Keratinocyte (primary cell): Measurements from ENCODE around the gene TPRN. TPM values are rescaled to one million over a fixed set of nuclear protein-coding genes. Genes with fewer than 3 reads are reported as not detected.

Experiments
- DNase-seq: peaks from one replicate; pipeline ENCODE4 v3.0.0-alpha.2; 2011; ENCODE audit warnings: low read depth, missing footprints, low spot score
- FAIRE-seq: peaks from 2 replicates; lab custom pipeline; 2011; peaks lifted over from hg19 to GRCh38; lab: Jason Lieb, UNC
- H2AFZ ChIP-seq: 2 replicates; pipeline ENCODE4 v1.6.0; 2012; ENCODE audit warnings: low read length, control low read depth, inconsistent platforms; ENCODE audit not compliant: control insufficient read depth
- H3K27ac ChIP-seq: 2 replicates; pipeline ENCODE4 v1.5.1; 2011; ENCODE audit warnings: low read length; ENCODE audit not compliant: control insufficient read depth, insufficient read depth
- H3K27me3 ChIP-seq: 3 replicates; pipeline ENCODE4 v1.6.0; 2011; ENCODE audit warnings: low read length; ENCODE audit not compliant: control insufficient read depth, insufficient read depth; ENCODE audit errors: extremely low read depth
- H3K36me3 ChIP-seq, 2 experiments: 2 replicates in 1 of 2; 3 replicates in 1 of 2; pipeline ENCODE4 v1.5.1; 2011; ENCODE audit warnings: low read length in 2 of 2, mild to moderate bottlenecking in 1 of 2; ENCODE audit not compliant: control insufficient read depth in 2 of 2, insufficient read depth in 2 of 2; ENCODE audit errors: extremely low read depth in 1 of 2
- H3K4me1 ChIP-seq: 3 replicates; pipeline ENCODE4 v1.5.1; 2011; ENCODE audit warnings: low read length; ENCODE audit not compliant: control insufficient read depth, insufficient read depth; ENCODE audit errors: extremely low read depth
- H3K4me2 ChIP-seq: 3 replicates; pipeline ENCODE4 v1.6.0; 2011; ENCODE audit warnings: low read depth, low read length; ENCODE audit not compliant: control insufficient read depth, insufficient read depth; ENCODE audit errors: extremely low read depth
- H3K4me3 ChIP-seq, 3 experiments: fragments of 200-600 bp in 1 of 3; sonication (generic) in 1 of 3; 2 replicates in 2 of 3; 3 replicates in 1 of 3; pipeline ENCODE4 v1.5.1; 2011 to 2016; ENCODE audit warnings: low read length in 3 of 3, mild to moderate bottlenecking in 3 of 3, control low read depth in 2 of 3, inconsistent platforms in 1 of 3, low read depth in 1 of 3, mixed read lengths in 1 of 3, mixed run types in 1 of 3, moderate library complexity in 1 of 3; ENCODE audit not compliant: control insufficient read depth in 2 of 3, insufficient read depth in 2 of 3; ENCODE audit errors: extremely low read depth in 1 of 3
- H3K79me2 ChIP-seq: 2 replicates; pipeline ENCODE4 v1.6.0; 2012; ENCODE audit warnings: low read length; ENCODE audit not compliant: control insufficient read depth, insufficient read depth
- H3K9ac ChIP-seq: 3 replicates; pipeline ENCODE4 v1.6.0; 2011; ENCODE audit warnings: low read length; ENCODE audit not compliant: control insufficient read depth, insufficient read depth; ENCODE audit errors: extremely low read depth
- H3K9me1 ChIP-seq: 3 replicates; pipeline ENCODE4 v1.6.0; 2011; ENCODE audit warnings: low read length; ENCODE audit not compliant: control insufficient read depth, insufficient read depth; ENCODE audit errors: extremely low read depth
- H3K9me3 ChIP-seq: 2 replicates; pipeline ENCODE4 v1.5.1; 2012; ENCODE audit warnings: low read depth, low read length; ENCODE audit not compliant: control insufficient read depth
- H4K20me1 ChIP-seq: 3 replicates; pipeline ENCODE4 v1.6.0; 2011; ENCODE audit warnings: low read length; ENCODE audit not compliant: control insufficient read depth, insufficient read depth; ENCODE audit errors: extremely low read depth
- EZH2 ChIP-seq: IDR thresholded peaks from one replicate; pipeline ENCODE4 v1.6.1; 2012; ENCODE audit warnings: inconsistent platforms, mild to moderate bottlenecking, low read length, moderate library complexity
- dilution Hi-C: fragments of 300-500 bp; cut with MboI; formaldehyde crosslinking; loops from one replicate; pipeline ENCODE4 v1.7.0; 2020; ENCODE audit warnings: low sequenced_read_pairs; ENCODE audit not compliant: extremely low pct_ligation_motif_present
- polyA plus RNA-seq, 5 experiments: library from polyadenylated mRNA; depleted of rRNA in 3 of 5; stranded (reverse) in 3 of 5; stranded (forward) in 1 of 5; unstranded in 1 of 5; fragments of >200 nt; gene quantifications; 1 replicate in 1 of 5; 2 replicates in 3 of 5; 3 replicates in 1 of 5; pipeline versions ENCODE4 v1.2.1 to v1.2.3, GENCODE V29; 2011 to 2012; ENCODE audit warnings: missing spikeins in 2 of 5, low read depth in 1 of 5, low replicate concordance in 1 of 5
- TF ChIP-seq, protein P1 (sequence below), 3 experiments: IDR thresholded peaks in 1 of 3; conservative IDR thresholded peaks in 1 of 3; optimal IDR thresholded peaks in 1 of 3; 2 replicates in 2 of 3; 3 replicates in 1 of 3; pipeline versions ENCODE3 to v1.5.1; 2011; ENCODE audit warnings: low read length in 3 of 3, mild to moderate bottlenecking in 3 of 3, moderate library complexity in 2 of 3, control low read depth in 1 of 3, inconsistent platforms in 1 of 3; ENCODE audit not compliant: insufficient read depth in 2 of 3; ENCODE audit errors: extremely low read depth in 1 of 3

TPRN gene
- polyA plus RNA-seq, 1 donor (not counting 4 experiments of a cell fraction or from before 2014, with no cell fraction given) = 1.1 TPM

DNA sequence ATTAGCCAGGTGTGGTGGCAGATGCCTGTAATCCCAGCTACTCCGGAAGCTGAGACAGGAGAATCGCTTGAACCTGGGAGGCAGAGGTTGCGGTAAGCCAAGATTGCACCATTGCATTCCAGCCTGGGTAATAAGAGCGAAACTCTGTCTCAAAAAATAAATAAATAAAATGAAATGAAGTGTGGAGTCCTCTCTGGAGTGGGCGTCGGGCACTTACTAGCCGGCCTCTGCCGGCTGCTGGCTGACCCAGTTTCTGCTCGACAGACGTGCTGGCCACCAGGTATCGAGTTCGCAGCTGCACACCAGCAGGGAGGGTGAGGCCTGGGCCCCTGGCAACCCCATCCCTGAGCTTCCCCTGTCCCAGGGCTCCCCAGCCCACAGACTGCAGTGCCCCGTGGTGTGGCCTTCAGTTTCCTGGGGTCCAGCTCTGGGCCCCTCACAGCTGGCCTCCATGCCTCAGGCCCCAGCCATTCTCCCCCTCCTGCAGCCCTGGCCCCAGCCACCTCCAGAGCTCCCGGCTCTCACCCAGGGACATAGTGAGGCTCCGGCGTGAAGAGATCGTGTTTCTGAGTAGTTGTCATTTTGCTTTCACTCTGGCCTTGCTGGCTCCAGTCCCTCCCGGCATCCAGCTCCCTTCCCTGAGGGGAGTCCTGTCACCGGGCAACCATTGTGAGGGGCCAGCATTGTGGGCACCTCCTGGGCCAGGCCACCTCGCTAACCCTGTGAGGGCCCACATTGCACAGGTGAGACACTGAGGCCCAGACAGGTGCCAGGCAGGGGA is 46.8 kb upstream of the TPRN start:
- H3K36me3 ChIP-seq = peaks cover 7 to 14% of the 10 kb centered on the region in 2 experiments
- H3K9me3 ChIP-seq = no peaks in the 10 kb centered on the region
- dilution Hi-C loops = no loop called here
- FAIRE-seq (no peak), DNase-seq (no peak)
- H3K9ac ChIP-seq = no peak overlapping the region
- H3K4me2 ChIP-seq = no peak overlapping the region
- TF ChIP-seq, protein P1, sequence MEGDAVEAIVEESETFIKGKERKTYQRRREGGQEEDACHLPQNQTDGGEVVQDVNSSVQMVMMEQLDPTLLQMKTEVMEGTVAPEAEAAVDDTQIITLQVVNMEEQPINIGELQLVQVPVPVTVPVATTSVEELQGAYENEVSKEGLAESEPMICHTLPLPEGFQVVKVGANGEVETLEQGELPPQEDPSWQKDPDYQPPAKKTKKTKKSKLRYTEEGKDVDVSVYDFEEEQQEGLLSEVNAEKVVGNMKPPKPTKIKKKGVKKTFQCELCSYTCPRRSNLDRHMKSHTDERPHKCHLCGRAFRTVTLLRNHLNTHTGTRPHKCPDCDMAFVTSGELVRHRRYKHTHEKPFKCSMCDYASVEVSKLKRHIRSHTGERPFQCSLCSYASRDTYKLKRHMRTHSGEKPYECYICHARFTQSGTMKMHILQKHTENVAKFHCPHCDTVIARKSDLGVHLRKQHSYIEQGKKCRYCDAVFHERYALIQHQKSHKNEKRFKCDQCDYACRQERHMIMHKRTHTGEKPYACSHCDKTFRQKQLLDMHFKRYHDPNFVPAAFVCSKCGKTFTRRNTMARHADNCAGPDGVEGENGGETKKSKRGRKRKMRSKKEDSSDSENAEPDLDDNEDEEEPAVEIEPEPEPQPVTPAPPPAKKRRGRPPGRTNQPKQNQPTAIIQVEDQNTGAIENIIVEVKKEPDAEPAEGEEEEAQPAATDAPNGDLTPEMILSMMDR (optimal IDR thresholded peaks at IDR 0.05 in 1 of 3, IDR thresholded peaks at IDR 0.05 in 1 of 3, conservative IDR thresholded peaks at IDR 0.05 in 1 of 3; ENCODE audit: extremely low read depth in 1 of 3, insufficient read depth in 2 of 3, low read length in 3 of 3) = no peak
- no peak for TF ChIP-seq EZH2
- no peak overlapping the region for H2AFZ ChIP-seq
- H4K20me1 ChIP-seq = peaks cover 20% of the 10 kb centered on the region
- H3K27ac ChIP-seq = no peak overlapping the region
- H3K27me3 ChIP-seq = no peaks in the 10 kb centered on the region
- peaks cover 3% of the 10 kb centered on the region for H3K9me1 ChIP-seq
- H3K79me2 ChIP-seq = peaks cover 16% of the 10 kb centered on the region
- peaks cover 30% of the 10 kb centered on the region for H3K4me1 ChIP-seq
- no peak overlapping the region for H3K4me3 ChIP-seq

DNA sequence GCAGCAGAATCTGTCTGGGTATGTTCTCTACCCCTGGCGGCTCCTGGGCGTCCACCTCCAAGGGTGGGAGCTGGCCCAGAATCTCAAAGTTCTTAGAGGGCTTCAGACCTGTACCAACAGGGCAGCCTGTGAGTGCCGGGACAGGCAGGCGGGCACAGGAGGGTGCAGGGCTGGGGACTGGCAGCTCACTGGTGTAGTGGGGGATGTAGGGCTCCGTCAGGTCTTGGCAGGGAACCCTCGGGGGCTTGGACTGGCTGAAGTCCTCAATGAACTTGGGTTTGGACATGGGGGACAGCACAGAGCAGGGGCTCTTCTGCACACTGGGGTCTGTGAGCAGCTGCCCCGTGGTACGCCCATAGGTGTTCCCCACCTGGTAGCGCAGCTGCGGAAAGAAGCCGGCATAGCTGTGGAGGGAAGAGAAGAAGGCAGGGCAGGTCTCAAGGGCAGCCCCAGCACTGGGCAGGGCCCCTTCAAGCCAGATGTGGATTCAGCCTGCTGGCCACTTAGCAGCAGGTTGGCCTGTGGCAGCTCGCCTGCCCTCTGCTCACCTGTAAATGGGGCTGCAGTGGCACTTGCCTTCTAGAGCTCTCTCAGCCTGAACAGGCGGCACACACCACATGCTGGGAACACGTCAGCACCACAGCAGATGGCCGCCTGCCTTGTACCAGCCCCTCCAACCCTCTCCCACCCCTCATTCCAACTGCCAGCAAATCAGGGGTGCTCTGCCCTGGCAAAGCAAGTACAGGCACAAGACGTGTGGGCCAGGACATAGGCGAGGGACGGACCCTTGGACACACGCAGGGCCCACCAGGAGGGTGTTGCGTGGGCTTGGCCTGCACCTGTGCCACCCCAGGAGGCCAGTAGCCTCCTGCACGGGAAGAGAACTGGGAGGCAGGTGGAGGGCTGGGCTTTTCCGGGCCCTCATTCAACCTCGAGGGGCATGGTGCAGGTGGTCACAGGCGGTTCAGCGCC is 45.2 kb upstream of the TPRN start:
- H3K9me3 ChIP-seq = no peaks in the 10 kb centered on the region
- H2AFZ ChIP-seq = no peak overlapping the region
- H3K9me1 ChIP-seq = peaks cover 3% of the 10 kb centered on the region
- DNase-seq (no peak), FAIRE-seq (no peak)
- H3K27ac ChIP-seq = no peak overlapping the region
- H4K20me1 ChIP-seq = peaks cover 28% of the 10 kb centered on the region
- no peak overlapping the region for H3K9ac ChIP-seq
- H3K27me3 ChIP-seq = no peaks in the 10 kb centered on the region
- dilution Hi-C loops = no loop called here
- no peak overlapping the region for H3K4me3 ChIP-seq
- no peak for TF ChIP-seq EZH2
- TF ChIP-seq, protein P1 (optimal IDR thresholded peaks at IDR 0.05 in 1 of 3, IDR thresholded peaks at IDR 0.05 in 1 of 3, conservative IDR thresholded peaks at IDR 0.05 in 1 of 3; ENCODE audit: extremely low read depth in 1 of 3, insufficient read depth in 2 of 3, low read length in 3 of 3) = no peak
- H3K36me3 ChIP-seq = peaks cover 11 to 20% of the 10 kb centered on the region in 2 experiments
- H3K79me2 ChIP-seq = peaks cover 24% of the 10 kb centered on the region
- no peak overlapping the region for H3K4me2 ChIP-seq
- peaks cover 30% of the 10 kb centered on the region for H3K4me1 ChIP-seq
